ENCODE results near the gene CHST15.

- TF ChIP-seq, protein P1, sequence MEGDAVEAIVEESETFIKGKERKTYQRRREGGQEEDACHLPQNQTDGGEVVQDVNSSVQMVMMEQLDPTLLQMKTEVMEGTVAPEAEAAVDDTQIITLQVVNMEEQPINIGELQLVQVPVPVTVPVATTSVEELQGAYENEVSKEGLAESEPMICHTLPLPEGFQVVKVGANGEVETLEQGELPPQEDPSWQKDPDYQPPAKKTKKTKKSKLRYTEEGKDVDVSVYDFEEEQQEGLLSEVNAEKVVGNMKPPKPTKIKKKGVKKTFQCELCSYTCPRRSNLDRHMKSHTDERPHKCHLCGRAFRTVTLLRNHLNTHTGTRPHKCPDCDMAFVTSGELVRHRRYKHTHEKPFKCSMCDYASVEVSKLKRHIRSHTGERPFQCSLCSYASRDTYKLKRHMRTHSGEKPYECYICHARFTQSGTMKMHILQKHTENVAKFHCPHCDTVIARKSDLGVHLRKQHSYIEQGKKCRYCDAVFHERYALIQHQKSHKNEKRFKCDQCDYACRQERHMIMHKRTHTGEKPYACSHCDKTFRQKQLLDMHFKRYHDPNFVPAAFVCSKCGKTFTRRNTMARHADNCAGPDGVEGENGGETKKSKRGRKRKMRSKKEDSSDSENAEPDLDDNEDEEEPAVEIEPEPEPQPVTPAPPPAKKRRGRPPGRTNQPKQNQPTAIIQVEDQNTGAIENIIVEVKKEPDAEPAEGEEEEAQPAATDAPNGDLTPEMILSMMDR (IDR thresholded peaks at IDR 0.05) = no peak
- TF ChIP-seq POLR2A (IDR thresholded peaks at IDR 0.05) = no peak
These were observed 33.2 kb downstream of the CHST15 start for GRCh38 chr10:124060148-124060720.
